LoVo (cell line): ENCODE measurements around the gene ASB18.
"Not testable (repeated sequence)": the region's sequence is repeated elsewhere in the genome, so short reads cannot be mapped to it uniquely, and the experiment has no call there.

Experiments
- DNase-seq: peaks from one replicate; pipeline ENCODE4 v3.0.0-alpha.2; 2016; ENCODE audit warnings: low spot score

Gene ASB18

DNA sequence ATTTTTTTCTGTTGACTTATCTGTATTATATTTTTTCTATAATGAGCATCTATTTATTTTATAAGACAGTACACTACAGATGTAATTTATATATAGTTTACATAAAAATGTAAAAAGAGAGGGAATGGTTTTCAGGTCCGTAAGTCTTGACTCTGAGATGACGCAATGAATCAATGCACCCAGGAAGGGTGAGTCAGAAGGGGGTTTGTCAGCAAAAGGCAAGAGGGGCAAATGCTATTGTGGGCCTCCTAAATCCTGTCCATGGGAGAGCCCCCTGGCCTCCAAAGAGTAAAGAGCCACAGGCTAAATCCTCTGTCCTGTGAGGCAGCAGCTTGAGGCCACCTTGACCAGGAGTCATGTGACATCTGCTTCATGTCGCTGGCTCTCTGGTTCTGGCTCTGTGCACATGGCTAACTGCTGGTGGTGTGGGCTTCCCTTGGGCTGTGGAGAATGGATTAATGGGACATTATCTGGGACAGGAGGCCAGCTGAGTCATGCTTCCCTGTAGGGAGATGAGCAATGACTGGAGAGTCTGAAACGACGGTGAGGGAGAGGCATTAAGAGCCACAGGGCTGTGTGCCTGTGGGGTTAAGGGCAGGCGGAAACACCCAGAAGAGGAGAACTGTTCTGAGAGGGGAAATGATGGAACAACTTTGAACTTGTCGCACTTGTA, 22.8 kb upstream of the ASB18 start:
- DNase-seq: peak; percentile 4

DNA sequence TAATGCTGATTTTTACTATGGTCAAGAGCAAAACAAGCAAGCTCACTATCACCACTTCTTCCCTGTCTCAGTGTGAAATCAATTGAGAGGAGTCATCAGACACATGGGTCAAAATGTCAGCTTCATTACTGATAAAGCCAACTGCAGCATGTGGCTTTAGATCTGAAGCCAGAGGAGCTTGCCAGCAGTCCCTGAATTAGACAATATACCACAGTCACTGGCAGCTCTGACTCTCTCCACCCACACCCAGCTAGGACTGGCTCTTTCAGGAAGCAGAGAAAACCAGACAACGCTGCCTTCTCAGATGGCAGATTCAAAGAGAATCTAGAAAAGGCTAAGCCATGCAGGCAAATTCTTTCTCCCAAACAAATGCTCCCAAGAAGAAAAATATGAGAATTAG, 20.0 kb upstream of the ASB18 start:
- DNase-seq: no peak

DNA sequence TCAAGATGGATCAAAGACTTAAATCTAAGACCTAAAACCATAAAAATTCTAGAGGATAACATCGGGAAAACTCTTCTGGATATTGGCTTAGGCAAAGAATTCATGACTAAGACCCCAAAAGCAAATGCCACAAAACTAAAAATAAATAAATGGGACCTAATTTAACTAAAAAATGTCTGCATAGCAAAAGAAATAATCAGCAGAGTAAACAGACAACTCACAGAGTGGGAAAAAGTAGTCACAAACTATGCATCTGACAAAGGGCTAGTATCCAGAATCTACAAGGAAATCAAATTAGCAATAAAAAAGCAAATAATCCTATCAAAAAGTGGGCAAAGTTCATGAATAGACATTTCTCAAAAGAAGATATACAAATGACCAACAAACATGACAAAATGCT, 18.2 kb upstream of the ASB18 start:
- DNase-seq: no peak

DNA sequence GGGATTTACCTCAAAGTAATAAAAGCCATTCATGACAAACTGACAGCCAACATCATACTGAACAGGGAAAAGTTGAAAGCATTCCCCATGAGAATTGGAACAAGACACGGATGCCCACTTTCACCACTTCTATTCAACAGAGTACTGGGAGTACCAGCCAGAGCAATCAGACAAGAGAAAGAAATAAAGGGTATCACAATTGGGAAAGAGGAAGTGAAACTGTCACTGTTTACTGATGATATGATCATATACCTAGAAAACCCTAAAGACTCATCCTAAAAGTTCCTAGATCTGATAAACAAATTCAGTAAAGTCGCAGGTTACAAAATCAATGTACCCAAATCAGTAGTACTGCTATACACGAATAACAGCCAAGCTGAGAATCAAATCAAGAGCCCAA, 17.2 kb upstream of the ASB18 start:
- DNase-seq: no peak

DNA sequence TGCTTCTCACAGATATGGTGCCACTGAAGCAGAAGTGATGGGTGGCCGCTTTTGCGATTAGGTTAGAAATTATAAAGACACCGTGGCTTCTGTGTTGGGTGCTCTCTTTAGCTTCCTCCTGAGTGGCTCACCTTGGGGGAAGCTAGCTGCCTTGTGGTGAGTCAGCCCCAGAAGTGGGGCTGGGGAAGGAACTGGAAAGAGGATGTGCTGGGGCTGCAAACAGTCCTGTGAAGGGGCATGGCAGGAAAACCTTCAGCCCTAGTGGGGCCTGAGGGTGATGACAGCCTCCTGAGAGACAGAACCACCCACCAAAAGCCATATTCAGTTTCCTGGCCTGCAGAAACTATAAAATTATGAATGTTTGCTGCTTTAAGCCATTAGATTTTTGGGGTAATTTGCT, 8.9 kb upstream of the ASB18 start:
- no peak for DNase-seq

DNA sequence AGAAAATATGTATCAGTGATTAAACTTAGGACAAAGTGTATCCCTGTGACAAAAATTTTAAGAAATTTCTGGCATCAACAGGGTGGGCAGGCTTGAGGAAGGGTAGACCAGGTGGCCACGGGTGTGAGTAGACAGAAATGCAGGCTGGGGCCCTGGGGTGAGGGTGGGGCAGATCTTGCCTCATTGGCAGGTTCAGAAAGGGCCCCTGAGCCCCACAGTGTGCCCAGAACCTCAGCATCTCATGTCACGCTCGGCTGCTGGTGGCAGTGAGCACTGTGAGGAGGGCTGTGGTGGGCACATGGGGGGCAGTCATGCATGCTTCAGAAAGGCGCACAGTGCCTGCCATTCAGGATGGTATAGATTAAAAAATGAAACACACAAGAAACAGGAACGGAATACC, 7.6 kb upstream of the ASB18 start:
- no peak for DNase-seq

DNA sequence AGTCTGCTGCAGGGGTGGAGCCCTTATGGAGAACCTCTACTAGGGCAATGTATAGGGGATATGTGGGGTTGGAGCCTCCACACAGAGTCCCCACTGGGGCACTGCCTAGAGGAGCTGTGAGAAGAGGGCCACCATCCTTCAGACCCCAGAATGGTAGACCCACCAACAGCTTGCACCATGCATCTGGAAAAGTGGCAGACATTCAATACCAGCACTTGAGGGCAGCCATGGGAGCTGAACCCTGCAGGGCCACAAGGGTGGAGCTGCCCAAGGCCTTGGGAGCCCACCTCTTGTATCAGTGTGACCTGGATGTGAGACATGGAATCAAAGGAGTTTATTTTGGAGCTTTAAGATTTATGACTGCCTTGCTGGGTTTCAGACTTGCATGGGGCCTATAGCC, 5.7 kb upstream of the ASB18 start:
- DNase-seq: not testable (repeated sequence)

DNA sequence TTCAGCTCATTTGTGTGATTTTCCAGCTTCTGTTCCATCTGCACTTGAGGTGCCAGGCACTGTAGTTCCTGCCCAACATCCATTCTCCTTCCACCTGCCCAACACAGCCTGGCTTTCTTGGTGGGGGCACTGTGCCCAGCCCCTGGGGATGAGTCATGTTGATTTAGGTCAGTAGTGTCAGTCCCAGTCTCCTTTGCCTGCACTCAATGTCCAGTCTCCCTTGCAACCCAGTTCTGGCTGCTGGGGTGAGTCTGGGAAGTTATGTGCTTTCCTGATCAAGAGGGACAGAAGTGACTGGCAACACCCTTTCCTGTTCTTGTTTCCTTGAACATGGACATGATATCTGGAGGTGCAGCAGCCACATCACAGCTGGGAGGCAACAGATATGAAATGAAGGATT, 1.5 kb upstream of the ASB18 start:
- no peak for DNase-seq

DNA sequence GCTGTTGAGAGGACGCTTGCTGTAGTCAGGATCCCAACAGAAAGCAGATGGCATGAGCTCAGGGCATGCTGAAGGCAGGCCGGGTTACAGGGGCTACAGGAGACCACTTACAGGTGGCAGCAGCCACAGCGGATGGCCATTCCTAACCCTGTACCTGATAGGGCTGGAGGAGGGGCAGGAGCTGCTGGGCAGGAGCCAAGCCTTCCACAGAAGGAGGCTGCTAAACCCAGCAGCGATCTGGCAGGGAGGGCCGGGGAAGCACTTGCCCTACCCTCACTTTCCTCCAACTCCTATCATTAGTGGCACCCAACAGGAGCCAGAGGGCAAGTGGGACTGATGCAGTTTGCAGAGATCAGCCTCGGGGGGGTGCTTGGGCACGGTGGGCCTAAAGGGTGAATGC, 2.0 kb downstream of the ASB18 start:
- no peak for DNase-seq

DNA sequence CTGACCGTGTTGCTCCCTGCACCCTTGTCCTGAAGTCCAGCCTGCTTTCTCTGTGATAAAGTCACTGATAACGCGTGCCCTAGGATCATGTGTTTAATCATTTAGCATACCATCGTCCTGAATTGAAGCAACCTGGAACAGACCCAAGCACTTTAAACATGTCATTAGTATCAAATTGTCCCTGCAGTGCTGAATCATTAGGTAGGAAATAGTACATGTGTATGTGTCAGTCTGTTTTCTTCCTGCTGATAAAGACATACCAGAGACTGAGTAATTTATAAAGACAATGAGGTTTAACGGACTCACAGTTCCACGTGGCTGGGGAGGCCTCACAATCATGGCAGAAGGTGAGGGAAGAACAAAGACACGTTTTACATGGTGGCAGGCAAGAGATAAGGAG, 2.8 kb downstream of the ASB18 start:
- no peak for DNase-seq

DNA sequence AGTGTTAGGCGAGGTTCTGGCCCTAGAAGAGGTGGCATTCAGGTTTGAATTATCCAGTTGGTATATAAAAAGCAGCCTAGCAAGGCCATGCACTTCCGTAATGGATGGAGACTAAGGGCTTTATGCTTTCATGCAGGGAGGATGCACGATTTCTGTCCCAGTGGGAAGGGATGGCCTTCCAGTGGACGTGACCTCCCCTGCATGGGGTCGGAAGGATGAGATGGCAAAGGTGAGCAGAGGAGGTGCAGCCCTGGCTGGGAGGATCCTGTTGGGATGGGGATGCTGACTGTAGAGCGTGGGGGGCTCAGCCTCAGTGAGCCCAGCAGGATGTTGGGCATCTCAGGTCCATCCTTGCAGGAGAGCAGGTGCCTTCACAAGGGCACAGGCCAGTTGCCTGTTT, 4.8 kb downstream of the ASB18 start:
- no peak for DNase-seq

DNA sequence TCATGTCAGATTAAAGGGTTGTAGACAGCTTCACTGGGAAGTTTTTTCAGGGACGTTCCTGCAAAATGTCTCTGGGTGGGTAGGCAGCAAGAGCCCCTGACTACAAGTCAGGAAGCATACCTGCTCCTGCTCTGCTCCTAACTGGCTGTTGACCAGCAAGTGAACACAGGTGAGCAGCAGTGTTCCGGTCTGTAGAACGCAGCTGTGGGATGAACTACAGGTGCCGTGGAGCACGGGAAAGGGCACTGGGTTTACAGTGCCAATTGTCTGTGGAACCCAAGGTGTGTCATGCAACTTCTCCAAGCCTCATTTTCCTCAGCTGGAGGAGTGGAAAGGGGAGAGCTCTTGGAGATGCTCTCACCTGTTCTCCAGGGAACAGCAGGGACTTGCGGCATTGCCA, 6.6 kb downstream of the ASB18 start:
- DNase-seq: no peak

DNA sequence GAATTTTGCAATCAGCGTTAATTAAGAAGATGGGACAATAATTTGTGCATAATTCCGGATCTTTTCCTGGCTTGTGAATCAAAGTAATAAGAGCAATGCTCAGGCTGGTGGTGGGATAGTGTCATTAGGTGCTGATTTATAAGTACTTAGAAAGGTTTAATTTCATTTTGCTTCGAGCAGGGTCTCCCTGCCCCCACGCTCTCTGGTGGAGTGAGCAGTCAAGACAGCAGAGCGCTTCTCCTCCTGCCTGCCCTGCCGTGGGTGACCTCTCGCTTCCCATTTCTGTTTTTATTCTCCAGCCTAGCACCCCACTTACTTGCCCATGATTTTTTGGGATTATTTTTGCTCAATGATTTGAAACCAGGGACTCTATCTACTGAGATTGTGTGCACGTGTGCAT, 7.1 kb downstream of the ASB18 start:
- no peak for DNase-seq

DNA sequence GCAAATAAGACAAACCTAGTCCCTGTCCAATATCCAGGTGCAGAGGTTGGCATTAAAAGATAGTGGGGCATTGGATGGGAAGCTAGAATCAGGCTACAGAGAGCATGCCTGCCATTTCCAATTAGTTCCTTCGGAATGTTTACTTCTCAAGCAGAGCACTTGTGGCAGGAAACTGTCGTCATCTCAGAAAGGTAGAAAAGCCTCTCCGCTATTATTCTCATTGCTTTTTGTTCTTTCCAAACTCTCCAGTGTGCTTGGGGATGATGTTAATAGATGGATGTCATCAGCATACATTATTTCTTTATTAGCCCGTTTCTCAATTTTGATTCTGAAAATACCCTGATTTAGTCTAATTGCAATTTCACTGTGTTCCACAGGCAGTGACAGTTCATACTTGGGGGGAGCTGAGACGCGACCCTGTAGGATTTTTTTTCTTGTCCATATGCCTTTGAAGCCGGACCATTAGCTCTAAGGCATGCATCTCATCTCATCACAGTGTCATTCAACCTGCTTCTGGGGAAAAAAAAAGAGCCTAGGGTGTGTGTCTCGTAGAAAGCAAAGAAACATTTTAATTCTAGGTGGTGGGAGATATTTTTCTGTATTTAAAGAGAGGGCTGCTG, 7.7 kb downstream of the ASB18 start:
- no peak for DNase-seq

DNA sequence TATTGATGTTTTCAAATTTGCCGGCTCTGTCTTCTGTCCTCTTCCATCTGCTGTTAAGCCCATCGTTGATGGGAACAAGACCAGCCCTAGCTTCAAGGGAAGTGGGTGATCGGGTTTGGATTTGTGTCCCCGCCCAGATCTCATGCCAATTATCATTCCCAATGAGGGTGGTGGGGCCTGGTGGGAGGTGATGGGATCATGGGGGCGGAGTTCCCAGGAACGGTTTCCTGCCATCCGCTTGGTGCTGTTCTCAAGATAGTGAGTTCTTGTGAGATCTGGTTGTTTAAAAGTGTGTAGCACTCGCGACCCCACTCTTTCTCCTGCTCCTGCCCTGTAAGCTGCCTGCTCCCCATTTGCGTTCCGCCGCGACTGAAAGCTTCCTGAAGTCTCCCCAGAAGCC, 9.5 kb downstream of the ASB18 start:
- DNase-seq: no peak

DNA sequence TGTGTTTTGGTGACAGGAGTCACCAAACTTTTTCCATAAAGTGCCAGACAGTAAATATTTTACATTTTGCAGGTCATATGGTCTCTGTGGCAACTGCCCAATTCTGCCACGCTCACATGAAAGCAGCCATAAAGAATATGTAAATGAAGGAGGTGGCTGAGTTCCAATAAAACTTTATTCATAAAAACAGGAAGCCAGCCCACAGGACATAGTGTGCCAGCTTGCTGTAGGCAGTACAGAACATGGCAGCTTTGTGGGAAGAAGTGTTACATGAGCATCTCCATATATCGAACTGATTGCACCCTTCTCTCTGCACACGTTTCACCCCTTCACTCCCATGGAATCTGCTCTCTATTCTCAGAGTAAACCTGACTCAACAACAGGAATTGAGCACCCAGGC, 10.2 kb downstream of the ASB18 start:
- no peak for DNase-seq

DNA sequence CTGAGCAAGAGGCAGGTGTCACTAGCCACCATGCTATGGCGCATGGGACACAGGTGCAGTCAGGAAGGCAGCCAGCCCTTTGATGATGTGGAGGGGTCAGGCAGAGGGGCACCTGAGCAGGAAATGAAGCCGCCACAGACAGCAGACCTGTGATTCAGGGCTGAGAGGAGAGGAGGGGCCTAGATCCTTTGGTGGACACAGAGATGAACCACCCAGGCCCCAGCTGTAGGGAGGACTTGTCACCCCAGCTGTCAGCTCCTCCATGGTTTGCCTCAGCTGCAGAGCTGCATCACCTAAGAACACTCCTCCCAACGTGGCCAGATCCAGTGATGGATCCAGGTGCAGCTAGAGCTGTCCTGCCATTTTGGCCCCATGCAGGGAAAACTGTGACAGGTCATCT, 11.6 kb downstream of the ASB18 start:
- DNase-seq: no peak

DNA sequence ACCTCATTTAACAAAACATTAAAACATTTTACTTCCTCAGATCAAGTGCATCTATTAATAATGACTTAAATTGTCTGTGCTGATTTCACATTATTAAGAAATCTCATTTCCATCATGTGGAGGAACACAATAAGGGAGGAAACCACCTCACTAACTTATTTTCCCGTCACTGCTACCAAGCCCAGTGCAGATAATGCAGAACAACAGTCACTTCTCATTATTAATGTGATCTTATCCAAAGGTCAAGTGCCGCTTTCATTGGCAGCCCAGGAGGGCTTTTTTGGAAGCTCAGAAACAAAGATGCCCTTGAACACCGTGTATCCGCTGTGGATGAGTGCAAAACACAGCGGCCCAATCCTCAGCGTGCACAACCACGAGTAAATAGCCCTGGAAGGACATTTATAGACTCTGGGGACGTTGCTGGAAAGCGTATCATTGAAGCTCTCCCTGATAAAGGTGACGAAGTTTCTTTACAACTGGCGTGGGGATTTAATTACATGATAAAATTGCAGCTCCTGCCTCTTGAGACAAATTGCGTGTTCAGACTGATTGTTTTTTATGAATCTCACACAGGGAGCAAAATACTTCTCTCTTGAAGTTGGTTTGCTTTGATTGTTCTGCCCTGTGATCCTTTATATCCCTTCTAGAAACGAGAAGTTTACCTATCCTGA, 13.2 kb downstream of the ASB18 start:
- DNase-seq: no peak

DNA sequence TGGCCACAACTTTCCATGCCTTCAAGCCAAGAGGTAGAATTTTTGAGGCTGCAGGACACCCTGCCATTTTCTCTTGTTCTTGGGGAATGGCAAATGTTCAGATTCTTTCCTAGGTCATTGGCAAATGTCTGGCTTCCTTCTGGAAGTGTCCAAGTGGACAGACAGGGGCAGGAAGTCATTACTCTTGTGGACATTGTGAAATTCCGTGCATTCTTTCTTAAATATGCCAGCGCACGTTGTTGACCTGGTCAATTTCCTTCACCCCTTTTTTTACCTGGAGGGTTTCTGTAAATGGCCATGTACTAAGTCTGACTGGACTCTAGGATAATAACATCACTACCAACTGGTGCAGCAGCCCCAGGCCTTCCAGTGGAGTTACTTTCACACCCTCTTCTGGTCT, 13.9 kb downstream of the ASB18 start:
- DNase-seq: no peak

DNA sequence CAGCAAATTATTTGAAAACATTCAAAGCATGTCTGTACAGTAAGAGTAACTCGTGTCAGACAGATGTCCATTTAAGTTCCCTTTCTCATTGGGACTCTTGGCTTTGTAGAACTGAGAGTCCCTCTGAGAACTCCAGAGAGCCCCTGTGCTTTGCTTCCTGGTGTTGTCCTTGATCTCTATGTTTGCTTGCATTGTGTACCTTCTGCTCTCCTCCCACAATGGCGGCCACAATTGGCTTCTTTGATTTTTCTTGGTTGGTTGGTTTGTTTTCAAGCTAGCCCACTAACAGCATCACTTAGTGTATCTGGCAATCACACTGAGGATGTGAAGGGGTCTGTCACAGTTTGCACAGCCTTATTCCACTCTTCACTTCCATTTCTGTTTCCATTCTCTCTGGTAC, 15.1 kb downstream of the ASB18 start:
- no peak for DNase-seq

DNA sequence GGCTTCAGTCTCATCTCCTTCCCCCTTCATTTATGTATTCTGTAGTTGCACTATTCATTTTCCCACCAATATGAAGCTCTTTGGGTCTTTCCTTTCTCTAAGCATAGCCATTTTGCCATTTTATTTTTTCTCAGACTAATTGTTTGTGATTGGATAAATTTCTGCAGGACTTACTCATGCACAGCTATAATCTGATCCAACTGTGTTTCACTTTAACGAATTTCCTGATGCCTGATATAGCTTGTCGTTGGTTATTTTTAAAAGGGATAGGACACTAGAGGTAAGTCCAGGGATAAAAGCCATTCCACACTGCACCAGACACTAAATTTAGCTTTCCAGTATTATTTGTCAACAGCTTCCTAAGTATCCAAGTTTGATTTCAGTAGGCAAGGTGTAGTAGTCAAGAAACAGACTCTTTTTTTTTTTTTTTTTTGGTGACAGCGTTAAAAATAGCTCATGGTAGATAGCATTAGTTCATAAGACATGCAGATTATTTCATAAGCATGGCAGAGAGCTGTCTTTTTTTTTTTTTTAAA, 17.4 kb downstream of the ASB18 start:
- no peak for DNase-seq

DNA sequence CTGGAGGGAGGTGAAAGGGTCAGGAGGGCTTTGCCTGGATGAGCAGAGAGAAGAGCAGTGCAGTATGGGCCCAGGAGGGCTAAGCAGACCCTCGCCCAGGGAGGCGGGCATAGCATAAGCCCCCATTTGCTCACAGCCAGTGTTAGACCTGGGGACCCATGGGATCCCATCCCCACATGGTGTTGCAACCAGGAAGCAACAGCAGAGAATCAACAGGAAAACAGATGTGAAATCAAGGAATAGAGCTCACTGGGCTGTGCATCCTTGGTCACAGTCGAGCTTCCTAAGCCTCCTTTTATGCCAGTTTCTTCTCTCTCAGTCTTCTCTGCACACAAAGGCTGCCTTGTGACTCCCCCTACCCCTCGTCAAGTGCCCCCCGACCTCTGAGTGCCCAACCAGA, 19.9 kb downstream of the ASB18 start:
- no peak for DNase-seq

DNA sequence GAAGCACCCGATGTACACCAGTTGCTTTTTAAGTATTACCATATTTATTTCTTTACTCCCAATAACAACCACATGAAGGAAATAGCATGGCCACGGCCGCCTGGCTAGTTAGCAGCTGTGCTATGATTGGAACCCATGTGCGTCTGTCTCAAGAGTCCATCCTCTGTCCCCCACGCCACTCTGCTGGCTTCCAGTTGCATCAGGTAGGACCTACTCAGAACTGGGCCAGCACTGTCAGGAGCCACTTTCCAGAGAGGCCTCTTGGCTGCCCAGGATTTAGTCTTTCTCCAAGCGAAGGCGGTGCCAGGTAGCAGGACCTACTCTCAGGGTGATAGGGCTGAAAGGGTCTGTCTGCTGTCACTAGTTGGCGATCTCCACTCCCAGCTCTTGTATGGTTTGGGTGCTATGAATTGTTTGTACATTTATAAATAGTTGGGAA, 22.1 kb downstream of the ASB18 start:
- no peak for DNase-seq
